HepG2 (cell line): Measurements from ENCODE around the gene TRIM8. TPM values are rescaled to one million over a fixed set of nuclear protein-coding genes. Genes with fewer than 3 reads are reported as not detected.

Experiments used
- DR1 ChIP-seq: sonication (generic); formaldehyde crosslinking; IDR thresholded peaks from 2 replicates; pipeline ENCODE4 v1.8.0; 2021; ENCODE audit warnings: mild to moderate bottlenecking, missing genetic modification reagents, inconsistent platforms
- GFI1 ChIP-seq: sonication (generic); formaldehyde crosslinking; IDR thresholded peaks from 2 replicates; pipeline ENCODE4 v1.5.0; 2020; ENCODE audit warnings: missing genetic modification reagents, mild to moderate bottlenecking, borderline replicate concordance
- HMGA1 ChIP-seq: sonication (generic); formaldehyde crosslinking; conservative IDR thresholded peaks from 2 replicates; pipeline ENCODE4 v1.4.0; 2020; ENCODE audit warnings: missing genetic modification reagents
- HOXA3 ChIP-seq: sonication (generic); formaldehyde crosslinking; IDR thresholded peaks from 2 replicates; pipeline ENCODE4 v1.5.0; 2020; ENCODE audit warnings: missing genetic modification reagents
- KLF11 ChIP-seq: IDR thresholded peaks from 2 replicates; pipeline ENCODE4 v1.6.1; 2016; ENCODE audit warnings: missing compliant biosample characterization
- MBD4 ChIP-seq: IDR thresholded peaks from 2 replicates; pipeline ENCODE4 v1.6.1; 2012; ENCODE audit warnings: low read length, inconsistent platforms, borderline replicate concordance
- MTA1 ChIP-seq: sonication (generic); formaldehyde crosslinking; IDR thresholded peaks from 2 replicates; pipeline ENCODE4 v1.4.0; 2020; ENCODE audit warnings: missing genetic modification reagents, mild to moderate bottlenecking, borderline replicate concordance
- NONO ChIP-seq, 2 experiments: fragments of 450-650 bp in 1 of 2; sonication (generic) in 1 of 2; formaldehyde crosslinking in 1 of 2; IDR thresholded peaks in 1 of 2; conservative IDR thresholded peaks in 1 of 2; 2 replicates each; pipeline versions ENCODE4 v1.6.1 to v1.8.0; 2017 to 2022; ENCODE audit warnings: mild to moderate bottlenecking in 1 of 2, missing genetic modification reagents in 1 of 2, moderate library complexity in 1 of 2
- NR2F1 ChIP-seq, 2 experiments: fragments of 450-650 bp in 1 of 2; formaldehyde crosslinking in 1 of 2; IDR thresholded peaks; 2 replicates each; pipeline versions ENCODE4 v1.5.0 to v1.6.1; 2016 to 2020; ENCODE audit warnings: mild to moderate bottlenecking in 1 of 2, missing compliant biosample characterization in 1 of 2, missing genetic modification reagents in 1 of 2, moderate library complexity in 1 of 2
- SAP130 ChIP-seq: IDR thresholded peaks from 2 replicates; pipeline ENCODE4 v1.6.1; 2016; ENCODE audit warnings: low read depth
- SETDB1 ChIP-seq: sonication (generic); formaldehyde crosslinking; IDR thresholded peaks from 2 replicates; pipeline ENCODE4 v1.5.1; 2020; ENCODE audit warnings: missing genetic modification reagents, mild to moderate bottlenecking, borderline replicate concordance
- STAT5B ChIP-seq: sonication (generic); formaldehyde crosslinking; IDR thresholded peaks from 2 replicates; pipeline ENCODE4 v1.4.0; 2020; ENCODE audit warnings: missing genetic modification reagents
- TCF12 ChIP-seq, 2 experiments: fragments of 450-650 bp in 1 of 2; sonication (generic) in 1 of 2; formaldehyde crosslinking in 1 of 2; IDR thresholded peaks; 2 replicates each; pipeline versions ENCODE4 v1.6.1 to v1.8.0; 2017 to 2022; ENCODE audit warnings: antibody characterized with exemption in 1 of 2, mild to moderate bottlenecking in 1 of 2, missing genetic modification reagents in 1 of 2, moderate library complexity in 1 of 2
- ZMYM3 ChIP-seq: sonication (generic); formaldehyde crosslinking; IDR thresholded peaks from 2 replicates; pipeline ENCODE4 v1.5.1; 2020; ENCODE audit warnings: mild to moderate bottlenecking, missing genetic modification reagents
- ZNF232 ChIP-seq: sonication (generic); formaldehyde crosslinking; IDR thresholded peaks from 2 replicates; pipeline ENCODE4 v1.4.0; 2020; ENCODE audit warnings: missing genetic modification reagents, borderline replicate concordance
- ZNF33B ChIP-seq: sonication (generic); formaldehyde crosslinking; IDR thresholded peaks from 2 replicates; pipeline ENCODE4 v1.5.1; 2020; ENCODE audit warnings: mild to moderate bottlenecking, missing genetic modification reagents
- ZNF460 ChIP-seq: sonication (generic); formaldehyde crosslinking; IDR thresholded peaks from 2 replicates; pipeline ENCODE4 v1.5.1; 2020; ENCODE audit warnings: missing genetic modification reagents, mild to moderate bottlenecking, borderline replicate concordance
- ZNF564 ChIP-seq: sonication (generic); formaldehyde crosslinking; IDR thresholded peaks from 2 replicates; pipeline ENCODE4 v1.8.1; 2023; ENCODE audit warnings: mild to moderate bottlenecking, missing genetic modification reagents
- ZNF737 ChIP-seq: sonication (generic); formaldehyde crosslinking; IDR thresholded peaks from 2 replicates; pipeline ENCODE4 v1.5.0; 2020; ENCODE audit warnings: missing genetic modification reagents, mild to moderate bottlenecking, borderline replicate concordance
- ZNF781 ChIP-seq: sonication (generic); formaldehyde crosslinking; IDR thresholded peaks from 2 replicates; pipeline ENCODE4 v1.5.1; 2020; ENCODE audit warnings: borderline replicate concordance, mild to moderate bottlenecking, missing genetic modification reagents; ENCODE audit errors: not compliant biosample characterization
- ZSCAN21 ChIP-seq: sonication (generic); formaldehyde crosslinking; IDR thresholded peaks from 2 replicates; pipeline ENCODE4 v1.8.0; 2022; ENCODE audit warnings: mild to moderate bottlenecking, missing genetic modification reagents, moderate library complexity, borderline replicate concordance
- polyA plus RNA-seq, 8 experiments: library from polyadenylated mRNA; depleted of rRNA in 3 of 8; stranded (reverse) in 7 of 8; unstranded in 1 of 8; fragments of >200 nt; fragmentation: Illumina TruSeq in 4 of 8; extraction: Trizol in 4 of 8; gene quantifications; 2 replicates each; pipeline versions ENCODE4 v1.2.1 to v1.2.3, GENCODE V29; 2011 to 2016; ENCODE audit warnings: low read depth in 4 of 8, missing spikeins in 1 of 8, mixed read lengths in 1 of 8; ENCODE audit not compliant: insufficient read depth in 1 of 8
- total RNA-seq, 5 experiments: library from RNA; depleted of rRNA; stranded (reverse); fragments of >200 nt; fragmentation: Illumina TruSeq; extraction: Trizol; gene quantifications; 2 replicates each; pipeline ENCODE4 v1.2.3, GENCODE V29; 2016; ENCODE audit warnings: low read depth in 1 of 5
- TF ChIP-seq, protein P1 (sequence below): sonication (generic); formaldehyde crosslinking; IDR thresholded peaks from 2 replicates; pipeline ENCODE4 v1.5.0; 2020; ENCODE audit warnings: missing genetic modification reagents
- TF ChIP-seq, protein P2 (sequence below): sonication (generic); formaldehyde crosslinking; IDR thresholded peaks from 2 replicates; pipeline ENCODE4 v1.4.0; 2020; ENCODE audit warnings: missing genetic modification reagents, borderline replicate concordance
- TF ChIP-seq, protein P3 (sequence below): IDR thresholded peaks from 2 replicates; pipeline ENCODE4 v1.6.1; 2016; ENCODE audit warnings: low read depth

The TRIM8 gene
- total and polyA plus RNA-seq, 2 of the 13 experiments (the other 11 are each of a cell fraction or from before 2014, with no cell fraction given): 38.9 to 66.5 TPM

DNA sequence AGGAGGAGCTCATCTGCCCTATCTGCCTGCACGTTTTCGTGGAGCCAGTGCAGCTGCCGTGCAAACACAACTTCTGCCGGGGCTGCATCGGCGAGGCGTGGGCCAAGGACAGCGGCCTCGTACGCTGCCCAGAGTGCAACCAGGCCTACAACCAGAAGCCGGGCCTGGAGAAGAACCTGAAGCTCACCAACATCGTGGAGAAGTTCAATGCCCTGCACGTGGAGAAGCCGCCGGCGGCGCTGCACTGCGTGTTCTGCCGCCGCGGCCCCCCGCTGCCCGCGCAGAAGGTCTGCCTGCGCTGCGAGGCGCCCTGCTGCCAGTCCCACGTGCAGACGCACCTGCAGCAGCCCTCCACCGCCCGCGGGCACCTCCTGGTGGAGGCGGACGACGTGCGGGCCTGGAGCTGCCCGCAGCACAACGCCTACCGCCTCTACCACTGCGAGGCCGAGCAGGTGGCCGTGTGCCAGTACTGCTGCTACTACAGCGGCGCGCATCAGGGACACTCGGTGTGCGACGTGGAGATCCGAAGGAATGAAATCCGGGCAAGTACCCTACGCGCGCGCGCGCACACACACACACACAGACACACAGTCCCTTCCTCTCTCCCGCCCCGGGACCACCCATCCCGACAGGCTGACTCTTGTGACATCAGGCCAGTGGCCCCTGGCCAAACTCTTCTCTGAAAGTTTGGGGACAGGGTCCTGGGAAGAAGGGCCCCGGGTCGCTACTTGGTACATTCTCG, 538 bp downstream of the TRIM8 start (continued):
- TF ChIP-seq SAP130 (peak; percentile 64), HMGA1 (CRISPR knock-in tag) (no peak), SETDB1 (CRISPR knock-in tag) (no peak), KLF11 (CRISPR knock-in tag) (no peak), ZNF460 (no peak), STAT5B (CRISPR knock-in tag) (0 out of 2 replicates have a peak, but pooled peaks have one; percentile 24), TCF12 (IDR thresholded peaks at IDR 0.05) (no peak), TCF12 (CRISPR knock-in tag; IDR thresholded peaks at IDR 0.05) (no peak; the same call in 1 of the 2 replicates), MBD4 (no peak), ZNF232 (CRISPR knock-in tag) (no peak; the same call in none of the 2 replicates), NR2F1 (CRISPR knock-in tag; IDR thresholded peaks at IDR 0.05) (no peak), NONO (IDR thresholded peaks at IDR 0.05) (no peak), NONO (CRISPR knock-in tag; conservative IDR thresholded peaks at IDR 0.05) (peak; percentile 69), ZNF33B (CRISPR knock-in tag) (peak; percentile 94; the same call in 1 of the 2 replicates), ZNF781 (no peak), ZMYM3 (CRISPR knock-in tag) (no peak; the same call in 1 of the 2 replicates), HOXA3 (peak; percentile 69; the same call in 1 of the 2 replicates), GFI1 (CRISPR knock-in tag) (peak; percentile 64; the same call in 1 of the 2 replicates), MTA1 (CRISPR knock-in tag) (peak; percentile 83; the same call in 1 of the 2 replicates), ZNF737 (CRISPR knock-in tag) (peak; percentile 58; the same call in 1 of the 2 replicates), DR1 (peak; percentile 9; the same call in 1 of the 2 replicates), ZSCAN21 (CRISPR knock-in tag) (peak; percentile 93; the same call in 1 of the 2 replicates), ZNF564 (CRISPR knock-in tag) (peak; percentile 74; the same call in 1 of the 2 replicates)
- TF ChIP-seq, protein P1, sequence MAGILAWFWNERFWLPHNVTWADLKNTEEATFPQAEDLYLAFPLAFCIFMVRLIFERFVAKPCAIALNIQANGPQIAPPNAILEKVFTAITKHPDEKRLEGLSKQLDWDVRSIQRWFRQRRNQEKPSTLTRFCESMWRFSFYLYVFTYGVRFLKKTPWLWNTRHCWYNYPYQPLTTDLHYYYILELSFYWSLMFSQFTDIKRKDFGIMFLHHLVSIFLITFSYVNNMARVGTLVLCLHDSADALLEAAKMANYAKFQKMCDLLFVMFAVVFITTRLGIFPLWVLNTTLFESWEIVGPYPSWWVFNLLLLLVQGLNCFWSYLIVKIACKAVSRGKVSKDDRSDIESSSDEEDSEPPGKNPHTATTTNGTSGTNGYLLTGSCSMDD: no peak
- TF ChIP-seq, protein P2, sequence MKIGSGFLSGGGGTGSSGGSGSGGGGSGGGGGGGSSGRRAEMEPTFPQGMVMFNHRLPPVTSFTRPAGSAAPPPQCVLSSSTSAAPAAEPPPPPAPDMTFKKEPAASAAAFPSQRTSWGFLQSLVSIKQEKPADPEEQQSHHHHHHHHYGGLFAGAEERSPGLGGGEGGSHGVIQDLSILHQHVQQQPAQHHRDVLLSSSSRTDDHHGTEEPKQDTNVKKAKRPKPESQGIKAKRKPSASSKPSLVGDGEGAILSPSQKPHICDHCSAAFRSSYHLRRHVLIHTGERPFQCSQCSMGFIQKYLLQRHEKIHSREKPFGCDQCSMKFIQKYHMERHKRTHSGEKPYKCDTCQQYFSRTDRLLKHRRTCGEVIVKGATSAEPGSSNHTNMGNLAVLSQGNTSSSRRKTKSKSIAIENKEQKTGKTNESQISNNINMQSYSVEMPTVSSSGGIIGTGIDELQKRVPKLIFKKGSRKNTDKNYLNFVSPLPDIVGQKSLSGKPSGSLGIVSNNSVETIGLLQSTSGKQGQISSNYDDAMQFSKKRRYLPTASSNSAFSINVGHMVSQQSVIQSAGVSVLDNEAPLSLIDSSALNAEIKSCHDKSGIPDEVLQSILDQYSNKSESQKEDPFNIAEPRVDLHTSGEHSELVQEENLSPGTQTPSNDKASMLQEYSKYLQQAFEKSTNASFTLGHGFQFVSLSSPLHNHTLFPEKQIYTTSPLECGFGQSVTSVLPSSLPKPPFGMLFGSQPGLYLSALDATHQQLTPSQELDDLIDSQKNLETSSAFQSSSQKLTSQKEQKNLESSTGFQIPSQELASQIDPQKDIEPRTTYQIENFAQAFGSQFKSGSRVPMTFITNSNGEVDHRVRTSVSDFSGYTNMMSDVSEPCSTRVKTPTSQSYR (CRISPR knock-in tag): peak; percentile 32
- TF ChIP-seq, protein P3, sequence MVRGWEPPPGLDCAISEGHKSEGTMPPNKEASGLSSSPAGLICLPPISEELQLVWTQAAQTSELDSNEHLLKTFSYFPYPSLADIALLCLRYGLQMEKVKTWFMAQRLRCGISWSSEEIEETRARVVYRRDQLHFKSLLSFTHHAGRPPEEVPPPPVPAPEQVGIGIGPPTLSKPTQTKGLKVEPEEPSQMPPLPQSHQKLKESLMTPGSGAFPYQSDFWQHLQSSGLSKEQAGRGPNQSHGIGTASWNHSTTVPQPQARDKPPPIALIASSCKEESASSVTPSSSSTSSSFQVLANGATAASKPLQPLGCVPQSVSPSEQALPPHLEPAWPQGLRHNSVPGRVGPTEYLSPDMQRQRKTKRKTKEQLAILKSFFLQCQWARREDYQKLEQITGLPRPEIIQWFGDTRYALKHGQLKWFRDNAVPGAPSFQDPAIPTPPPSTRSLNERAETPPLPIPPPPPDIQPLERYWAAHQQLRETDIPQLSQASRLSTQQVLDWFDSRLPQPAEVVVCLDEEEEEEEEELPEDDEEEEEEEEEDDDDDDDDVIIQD (CRISPR knock-in tag): peak; percentile 10; the same call in 1 of the 2 replicates
